Skeletal muscle satellite cell (primary cell): ENCODE results near the gene UPK1A.

Source experiments
- H3K27me3 ChIP-seq: 2 replicates; pipeline ENCODE4 v1.7.0; 2013; ENCODE audit warnings: low read length; ENCODE audit not compliant: control insufficient read depth, insufficient read depth
- H3K36me3 ChIP-seq: 2 replicates; pipeline ENCODE4 v1.7.0; 2013; ENCODE audit warnings: mild to moderate bottlenecking, control low read depth, low read length; ENCODE audit not compliant: insufficient read depth
- H3K4me1 ChIP-seq: 2 replicates; pipeline ENCODE4 v1.7.0; 2013; ENCODE audit warnings: low read length; ENCODE audit not compliant: control insufficient read depth, insufficient read depth
- H3K4me2 ChIP-seq: 2 replicates; pipeline ENCODE4 v1.7.0; 2013; ENCODE audit warnings: mild to moderate bottlenecking, low read length
- H3K4me3 ChIP-seq: 2 replicates; pipeline ENCODE4 v1.7.0; 2013; ENCODE audit warnings: low read length
- H3K9ac ChIP-seq: 2 replicates; pipeline ENCODE4 v1.7.0; 2013; ENCODE audit warnings: mild to moderate bottlenecking, low read depth, low read length, moderate library complexity
- H3K9me3 ChIP-seq: replicated peaks from 2 replicates; pipeline ENCODE4 v1.7.0; 2013; ENCODE audit warnings: mild to moderate bottlenecking, control low read depth, low read length

Gene UPK1A

DNA sequence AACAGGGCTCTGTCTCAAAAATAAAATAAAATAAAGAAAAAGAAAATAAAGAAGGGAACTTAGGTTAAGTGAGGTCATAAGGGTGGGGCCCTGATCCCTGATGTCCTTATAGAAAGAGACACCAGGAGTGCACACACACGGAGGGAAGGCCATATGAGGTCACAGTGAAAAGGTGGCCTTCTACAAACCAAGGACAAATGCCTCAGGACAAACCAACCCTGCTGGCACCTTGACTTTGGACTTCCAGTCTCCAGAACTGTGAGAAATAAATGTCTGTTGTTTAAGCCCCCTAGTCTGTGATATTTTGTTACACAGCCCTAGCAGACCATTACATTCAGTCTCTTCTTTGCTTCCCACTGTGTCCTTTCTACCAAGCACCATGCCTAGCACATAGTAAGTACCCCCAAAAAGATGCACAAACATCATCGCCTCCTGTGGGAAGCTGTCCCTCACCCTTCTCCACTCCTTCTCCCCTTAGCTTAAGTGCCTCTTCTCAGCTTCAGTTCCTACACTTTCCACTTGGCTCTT is 29.6 kb downstream of the UPK1A start:
- Histone ChIP-seq H3K9ac (no peak overlapping the region), H3K9me3 (no peaks in the 10 kb centered on the region), H3K4me2 (no peak overlapping the region), H3K4me1 (no peaks in the 10 kb centered on the region), H3K36me3 (no peaks in the 10 kb centered on the region), H3K4me3 (no peak overlapping the region), H3K27me3 (peaks cover 2% of the 10 kb centered on the region)

DNA sequence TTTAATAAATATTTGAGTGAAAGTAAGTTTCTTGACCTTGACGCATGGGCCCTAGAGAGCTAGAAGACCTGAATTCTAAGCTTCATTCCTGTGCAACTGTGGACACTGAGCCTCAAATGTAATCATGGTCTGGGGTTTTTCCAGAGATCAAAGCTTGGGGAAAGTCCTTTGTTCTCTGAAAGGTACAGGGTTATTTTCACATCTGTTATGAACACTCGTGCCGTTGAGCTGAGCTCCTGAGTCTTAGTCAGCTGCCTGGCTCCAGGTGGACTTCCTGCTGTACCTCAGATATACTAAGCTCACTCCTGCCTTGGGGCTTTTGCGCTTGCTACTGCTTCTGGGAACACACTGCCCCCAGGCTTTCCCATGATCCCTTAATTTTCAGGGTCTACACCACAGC is 30.5 kb downstream of the UPK1A start:
- Histone ChIP-seq H3K9ac (no peak overlapping the region), H3K36me3 (no peaks in the 10 kb centered on the region)

GRCh38 chr19:35702223-35703012 is 36.1 kb downstream of the UPK1A start:
- peak overlapping the region; percentile 88 for H3K4me2 ChIP-seq
- peaks cover 4% of the 10 kb centered on the region for H3K4me1 ChIP-seq
- no peaks in the 10 kb centered on the region for H3K27me3 ChIP-seq
- H3K9me3 ChIP-seq: no peaks in the 10 kb centered on the region
- peak overlapping the region; percentile 12 for H3K9ac ChIP-seq
- peak overlapping the region; percentile 73 for H3K4me3 ChIP-seq
- no peaks in the 10 kb centered on the region for H3K36me3 ChIP-seq

More for the DNA sequence above, 30.5 kb downstream of the UPK1A start:
- Histone ChIP-seq H3K4me1 (no peaks in the 10 kb centered on the region), H3K4me3 (no peak overlapping the region), H3K4me2 (no peak overlapping the region), H3K27me3 (peaks cover 2% of the 10 kb centered on the region), H3K9me3 (no peaks in the 10 kb centered on the region)

GRCh38 chr19:35703343-35703742 is 37.0 kb downstream of the UPK1A start:
- peaks cover 4% of the 10 kb centered on the region for H3K4me1 ChIP-seq
- H3K36me3 ChIP-seq: no peaks in the 10 kb centered on the region
- no peak overlapping the region for H3K9ac ChIP-seq
- H3K27me3 ChIP-seq: peaks cover 4% of the 10 kb centered on the region
- H3K4me2 ChIP-seq: no peak overlapping the region
- H3K4me3 ChIP-seq: no peak overlapping the region
- H3K9me3 ChIP-seq: no peaks in the 10 kb centered on the region

- Histone ChIP-seq H3K4me3 (no peak within 1 kb of the TSS), H3K9ac (no peak within 1 kb of the TSS), H3K36me3 (no peaks in the 10 kb centered on the region), H3K9me3 (no peaks in the 10 kb centered on the region), H3K27me3 (peaks cover 7% of the 10 kb centered on the region), H3K4me2 (no peak within 1 kb of the TSS), H3K4me1 (peaks cover 4% of the 10 kb centered on the region)
Observed at GRCh38 chr19:35704218-35704617, 37.9 kb downstream of the UPK1A start, which contains the start of gene ZBTB32. ZBTB32 (plus strand) TSS chr19:35704558; CDS start chr19:35714627, 10,069 bp downstream.

GRCh38 chr19:35708391-35708790 is 42.1 kb downstream of the UPK1A start:
- Histone ChIP-seq H3K9me3 (no peaks in the 10 kb centered on the region), H3K4me3 (no peak overlapping the region), H3K4me2 (no peak overlapping the region), H3K9ac (no peak overlapping the region), H3K36me3 (no peaks in the 10 kb centered on the region), H3K27me3 (peaks cover 7% of the 10 kb centered on the region), H3K4me1 (no peaks in the 10 kb centered on the region)

DNA sequence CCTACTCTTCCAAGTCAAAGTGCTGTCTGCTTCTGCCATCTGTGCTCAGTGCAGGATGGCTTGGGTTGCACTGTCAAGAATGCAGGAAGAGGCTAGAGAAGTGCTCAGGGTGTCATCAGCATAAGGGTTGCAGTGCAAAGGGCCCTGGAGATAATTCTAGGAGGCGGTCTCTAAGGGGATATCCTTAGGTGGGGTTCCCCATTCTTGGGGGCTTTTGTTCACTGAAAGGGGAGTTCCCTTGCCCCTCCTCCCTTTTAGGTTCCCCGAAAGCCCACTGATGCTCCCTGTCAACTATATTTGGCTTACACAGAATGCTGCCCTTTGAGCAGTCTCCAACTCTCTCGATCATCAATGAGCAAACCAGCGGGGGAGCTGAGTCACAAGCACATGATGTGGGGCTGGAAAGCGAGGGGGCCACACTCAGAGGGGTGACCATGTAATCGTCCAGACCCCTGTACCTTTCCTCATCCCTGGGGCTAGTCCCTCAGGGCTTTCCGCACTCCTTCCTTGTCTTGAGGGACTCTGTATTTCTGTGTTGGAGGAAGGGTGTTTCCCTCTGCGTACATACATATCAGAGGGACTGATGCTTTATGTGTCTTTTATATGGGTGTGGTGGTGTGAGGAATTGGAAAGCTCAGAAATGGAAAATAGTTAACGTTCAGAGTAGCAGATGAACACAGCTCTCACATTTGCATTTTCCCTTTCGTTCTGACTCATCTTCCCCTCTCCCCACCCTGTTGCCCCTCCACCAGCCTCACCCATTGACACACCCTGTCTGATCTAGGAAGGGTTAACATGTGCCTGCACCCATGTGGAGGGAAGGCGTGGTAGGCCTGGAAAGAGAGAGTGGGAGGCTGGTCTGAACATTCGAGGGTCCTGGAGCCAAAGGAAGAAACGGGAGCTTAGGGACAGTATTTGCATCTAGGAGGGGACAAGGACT is 44.7 kb downstream of the UPK1A start:
- Histone ChIP-seq H3K4me1 (peaks cover 7% of the 10 kb centered on the region), H3K36me3 (no peaks in the 10 kb centered on the region), H3K4me2 (no peak overlapping the region), H3K9ac (no peak overlapping the region), H3K4me3 (no peak overlapping the region), H3K27me3 (peaks cover 7% of the 10 kb centered on the region), H3K9me3 (no peaks in the 10 kb centered on the region)

DNA sequence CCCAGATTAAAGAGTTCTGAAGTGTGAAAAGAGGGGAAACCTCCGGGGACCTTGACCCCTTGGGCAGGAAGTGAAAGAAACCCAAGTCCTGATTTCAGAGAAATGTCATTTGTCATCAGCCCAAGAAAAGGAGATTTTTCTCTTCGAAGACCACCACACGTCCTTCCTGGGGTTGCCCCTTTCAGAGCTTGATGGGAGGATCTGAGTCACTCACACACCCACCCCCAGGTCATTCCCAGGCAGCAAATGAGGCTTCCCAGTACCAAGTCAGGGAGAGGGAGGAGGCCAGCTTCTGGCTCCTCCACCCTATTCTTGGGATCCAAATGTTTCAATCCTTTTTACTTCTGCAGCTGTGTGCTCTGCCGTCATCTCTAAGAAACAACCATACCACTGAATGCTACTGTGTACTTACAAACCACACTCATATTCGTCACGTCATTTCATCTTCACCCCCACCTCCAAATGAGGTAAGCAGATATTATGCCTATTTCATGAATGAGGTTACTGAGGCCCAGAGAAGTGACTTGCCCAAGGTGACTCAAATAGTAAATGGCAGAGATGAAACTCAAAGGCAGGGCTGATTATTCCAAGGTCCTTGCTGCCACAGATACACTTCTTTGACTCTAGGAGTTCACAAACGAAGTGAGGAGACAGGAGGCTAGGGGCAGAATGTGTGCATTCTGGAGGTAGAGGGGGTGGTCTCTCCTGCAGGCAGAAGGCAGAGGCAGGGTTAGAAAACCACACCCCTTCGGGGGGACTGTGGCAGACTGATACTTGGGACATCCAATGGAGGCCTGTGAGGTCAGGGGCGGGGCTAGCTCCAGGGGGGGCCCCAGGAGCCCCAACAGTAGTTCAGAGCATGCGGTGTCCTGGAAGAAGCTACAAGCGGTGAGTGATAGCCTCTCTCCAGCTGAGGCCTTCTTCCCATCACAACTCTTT is 46.5 kb downstream of the UPK1A start:
- no peaks in the 10 kb centered on the region for H3K9me3 ChIP-seq
- peaks cover 7% of the 10 kb centered on the region for H3K27me3 ChIP-seq
- no peak overlapping the region for H3K4me2 ChIP-seq
- H3K9ac ChIP-seq: no peak overlapping the region
- no peak overlapping the region for H3K4me3 ChIP-seq
- peaks cover 13% of the 10 kb centered on the region for H3K4me1 ChIP-seq
- no peaks in the 10 kb centered on the region for H3K36me3 ChIP-seq

DNA sequence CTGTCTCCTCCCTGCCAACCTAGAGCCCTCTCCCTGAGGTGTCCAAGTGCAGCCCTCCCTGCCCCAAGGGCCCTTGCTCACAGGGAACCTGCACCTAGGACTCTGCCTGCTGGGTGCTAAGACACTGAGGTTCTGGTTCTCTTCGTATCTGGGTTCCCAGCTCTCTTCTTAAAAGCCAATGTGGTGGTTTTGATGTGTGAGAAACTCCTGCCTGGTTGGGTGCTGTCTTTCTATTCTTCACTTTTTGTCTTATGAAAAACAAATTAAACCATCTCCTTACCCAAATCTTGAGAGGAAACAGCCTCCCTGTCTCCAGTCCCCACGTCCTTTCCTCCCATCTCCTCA is 47.2 kb downstream of the UPK1A start:
- Histone ChIP-seq H3K9me3 (no peaks in the 10 kb centered on the region), H3K27me3 (peaks cover under 1% of the 10 kb centered on the region), H3K4me2 (no peak overlapping the region), H3K36me3 (no peaks in the 10 kb centered on the region), H3K4me3 (no peak overlapping the region), H3K9ac (no peak overlapping the region), H3K4me1 (peaks cover 13% of the 10 kb centered on the region)

- no peaks in the 10 kb centered on the region for H3K36me3 ChIP-seq
- H3K9ac ChIP-seq: no peak overlapping the region
- no peaks in the 10 kb centered on the region for H3K9me3 ChIP-seq
- H3K4me1 ChIP-seq: peaks cover 17% of the 10 kb centered on the region
- H3K4me3 ChIP-seq: no peak overlapping the region
- no peaks in the 10 kb centered on the region for H3K27me3 ChIP-seq
- H3K4me2 ChIP-seq: no peak overlapping the region
Observed at GRCh38 chr19:35713904-35714495, 47.7 kb downstream of the UPK1A start.
